HG02623 (cell line): Measurements from ENCODE around the gene ABCG5.

Experiments used
- ATAC-seq: cut with Tn5 transposase; IDR thresholded peaks from one replicate; pipeline ENCODE4 v1.9.1; 2021; ENCODE audit warnings: moderate library complexity; ENCODE audit not compliant: unreplicated experiment

The ABCG5 gene

DNA sequence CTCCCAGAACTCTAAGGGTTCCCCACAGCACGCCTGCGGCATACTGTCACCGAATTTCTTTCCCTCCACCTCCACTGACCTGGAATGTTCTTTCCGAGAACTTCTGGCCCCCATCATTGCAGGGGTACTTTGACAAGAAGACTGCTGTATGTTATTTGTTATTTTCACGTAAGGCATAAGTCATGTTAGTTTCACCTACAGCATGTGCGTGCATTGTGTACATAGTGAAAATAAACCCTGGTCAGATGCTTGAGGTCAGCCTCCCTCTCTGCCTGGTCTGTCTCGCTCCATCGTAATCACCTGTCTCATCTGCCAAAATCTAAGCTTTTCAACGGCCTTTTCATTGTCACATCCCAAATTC is 4.2 kb upstream of the ABCG5 start:
- no peak for ATAC-seq

GRCh38 chr2:43841949-43842865 is 3.6 kb upstream of the ABCG5 start:
- no peak for ATAC-seq

DNA sequence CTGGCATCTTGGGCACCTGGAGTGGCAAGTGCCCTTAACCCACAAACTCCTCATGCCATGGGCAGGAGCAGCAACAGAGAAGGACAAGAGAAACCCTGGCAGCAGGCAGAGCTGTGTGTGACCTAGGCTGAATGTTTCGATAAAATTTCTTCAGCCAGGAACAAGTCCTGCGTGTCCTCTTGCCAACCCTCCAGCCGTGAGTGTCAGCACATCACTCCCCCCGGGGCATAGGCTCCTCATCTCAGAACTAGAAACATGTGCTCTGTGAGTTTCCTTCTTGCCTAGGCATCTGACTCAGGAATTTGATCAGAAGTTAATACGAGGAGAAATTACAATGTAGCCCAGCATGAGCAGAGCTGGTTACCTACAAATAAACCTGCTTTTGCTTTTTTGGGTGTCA is 2.3 kb upstream of the ABCG5 start:
- no peak for ATAC-seq

- no peak for ATAC-seq
Observed at GRCh38 chr2:43839776-43840564, 1.3 kb upstream of the ABCG5 start.

DNA sequence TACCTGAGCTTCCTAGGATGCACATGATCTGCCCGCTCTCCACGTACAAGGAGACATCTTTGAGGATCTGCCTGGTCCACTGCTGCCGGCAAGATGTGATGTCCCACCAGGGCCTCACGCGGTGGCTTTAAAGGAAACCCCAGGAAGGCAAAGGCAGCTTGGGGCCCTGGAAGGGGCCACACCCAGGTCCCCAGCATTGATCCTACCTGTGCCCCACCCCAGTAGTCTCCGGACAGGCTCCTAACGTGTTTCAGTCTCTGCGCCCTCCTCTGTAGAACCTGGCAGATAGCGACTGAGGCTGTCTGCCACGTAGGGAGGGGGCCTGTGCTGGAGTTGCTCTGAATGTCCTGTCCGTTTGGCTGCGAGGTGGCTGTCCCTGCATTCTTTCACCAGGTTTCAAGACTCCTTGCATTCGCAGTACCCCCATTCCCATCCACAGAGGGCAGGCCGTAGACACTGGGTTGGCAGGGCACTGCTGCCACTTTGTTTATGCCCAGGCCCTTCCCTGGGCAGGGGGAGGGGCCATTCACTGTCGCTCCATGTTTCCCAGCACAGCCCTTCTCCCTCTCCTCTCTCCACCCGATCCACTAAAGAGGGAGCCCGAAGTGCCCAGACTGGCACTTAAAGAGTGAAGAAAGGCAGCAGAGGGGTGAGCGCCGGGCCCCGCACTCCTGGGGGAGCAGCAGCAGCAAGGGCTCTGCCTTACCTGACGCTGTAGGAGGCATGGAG is 644 bp downstream of the ABCG5 start:
- no peak for ATAC-seq

DNA sequence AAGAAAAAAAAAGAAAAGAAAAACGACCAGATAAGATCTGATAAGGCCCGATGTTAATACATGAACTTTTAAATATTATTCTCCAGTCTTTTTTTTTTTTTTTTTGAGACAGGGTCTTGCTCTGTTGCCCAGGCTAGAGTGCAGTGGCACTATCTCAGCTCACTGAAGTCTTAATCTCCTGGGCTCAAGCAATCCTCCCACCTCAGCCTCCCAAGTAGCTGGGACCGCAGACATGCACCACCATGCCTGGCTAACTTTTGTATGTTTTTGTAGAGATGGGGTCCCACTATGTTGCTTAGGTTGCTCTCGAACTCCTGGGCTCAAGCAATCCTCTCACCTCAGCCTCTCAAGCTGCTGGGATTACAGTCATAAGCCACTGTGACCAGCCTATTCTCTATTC is 1.6 kb downstream of the ABCG5 start:
- ATAC-seq: no peak

GRCh38 chr2:43832457-43832856 is 6.2 kb downstream of the ABCG5 start:
- ATAC-seq: no peak

DNA sequence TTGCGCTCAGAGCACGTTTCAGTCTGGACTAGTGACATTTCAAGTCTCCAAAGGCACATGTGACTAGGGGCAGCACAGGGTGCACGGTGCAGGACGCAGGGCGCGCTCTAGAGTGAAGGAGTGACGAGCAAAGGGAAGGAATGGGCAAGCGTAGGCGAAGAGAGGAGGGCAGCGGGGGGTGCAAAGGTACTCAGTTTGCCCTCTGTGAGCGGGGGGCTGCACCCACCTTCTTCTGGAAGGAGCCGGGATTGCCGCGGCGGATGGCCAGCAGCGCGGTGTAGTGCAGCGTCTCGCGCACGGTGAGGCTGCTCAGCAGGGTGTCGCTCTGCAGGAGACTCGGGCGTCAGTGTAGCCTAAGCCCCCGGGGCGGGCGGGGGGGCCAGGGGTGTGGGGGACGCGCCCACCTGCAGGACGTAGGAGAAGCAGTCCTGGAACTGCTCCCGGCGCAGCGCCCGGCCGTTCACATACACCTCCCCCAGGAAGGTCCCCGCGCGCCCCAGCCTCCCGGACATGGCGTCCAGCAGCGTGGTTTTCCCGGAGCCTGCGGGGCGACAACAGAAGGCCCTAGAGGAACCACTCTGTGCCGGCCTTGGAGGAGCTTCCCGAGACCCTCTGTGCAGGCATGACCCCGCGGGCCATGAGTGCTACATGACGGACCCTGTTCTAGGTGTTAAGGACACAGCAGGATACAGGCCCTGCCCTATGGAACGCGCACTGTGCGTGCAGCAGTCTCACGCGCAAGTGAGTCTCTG is 6.9 kb downstream of the ABCG5 start:
- ATAC-seq: no peak

GRCh38 chr2:43826305-43827250 is 12.1 kb downstream of the ABCG5 start:
- ATAC-seq: no peak

DNA sequence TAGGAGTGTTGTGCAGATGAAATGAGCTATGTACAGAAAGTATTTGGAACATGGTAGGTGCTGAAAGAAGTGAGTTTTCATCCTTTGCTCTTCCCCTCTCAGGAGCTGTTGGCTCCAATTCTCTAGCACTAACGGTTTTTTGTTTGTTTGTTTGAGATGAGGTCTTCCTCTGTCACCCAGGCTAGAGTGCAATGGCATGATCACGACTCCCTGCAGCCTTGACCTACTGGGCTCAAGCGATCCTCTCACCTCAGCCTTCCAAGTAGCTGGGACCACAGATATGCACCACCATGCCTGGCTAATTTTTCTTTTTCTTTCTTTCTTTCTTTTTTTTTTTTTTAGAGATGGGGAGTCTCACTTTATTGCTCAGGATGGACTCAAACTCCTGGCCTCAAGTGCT is 12.8 kb downstream of the ABCG5 start:
- no peak for ATAC-seq

DNA sequence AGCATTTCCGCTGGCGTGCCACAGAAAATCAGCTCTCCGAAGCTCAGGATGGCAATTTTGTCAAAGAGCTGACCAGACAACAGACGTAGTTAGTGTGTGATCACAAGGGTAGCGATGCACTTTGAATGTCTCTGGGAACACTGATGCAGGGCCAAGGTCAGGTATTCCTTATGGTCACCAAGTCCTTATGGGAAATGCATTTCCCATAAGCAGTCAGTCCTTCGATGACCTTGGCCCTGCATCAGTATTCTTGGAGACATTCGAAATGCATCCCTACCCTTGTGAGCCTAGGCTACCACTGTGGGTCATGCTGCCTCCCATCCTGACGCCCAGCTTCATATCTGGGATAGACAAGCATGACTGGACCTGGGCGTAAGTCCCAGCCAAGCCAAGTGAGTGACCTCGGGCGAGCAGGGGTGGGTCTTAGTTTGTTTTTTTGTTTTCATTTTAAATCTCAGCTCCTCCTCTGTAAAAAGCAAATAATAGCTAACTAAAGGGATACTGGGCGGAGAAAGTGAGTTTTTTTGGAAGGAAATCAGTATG is 13.6 kb downstream of the ABCG5 start:
- ATAC-seq: no peak

GRCh38 chr2:43824512-43824911 is 14.1 kb downstream of the ABCG5 start:
- ATAC-seq: no peak

GRCh38 chr2:43823751-43824150 is 14.9 kb downstream of the ABCG5 start:
- no peak for ATAC-seq

- no peak for ATAC-seq
Observed at GRCh38 chr2:43822839-43823238, 15.8 kb downstream of the ABCG5 start.

DNA sequence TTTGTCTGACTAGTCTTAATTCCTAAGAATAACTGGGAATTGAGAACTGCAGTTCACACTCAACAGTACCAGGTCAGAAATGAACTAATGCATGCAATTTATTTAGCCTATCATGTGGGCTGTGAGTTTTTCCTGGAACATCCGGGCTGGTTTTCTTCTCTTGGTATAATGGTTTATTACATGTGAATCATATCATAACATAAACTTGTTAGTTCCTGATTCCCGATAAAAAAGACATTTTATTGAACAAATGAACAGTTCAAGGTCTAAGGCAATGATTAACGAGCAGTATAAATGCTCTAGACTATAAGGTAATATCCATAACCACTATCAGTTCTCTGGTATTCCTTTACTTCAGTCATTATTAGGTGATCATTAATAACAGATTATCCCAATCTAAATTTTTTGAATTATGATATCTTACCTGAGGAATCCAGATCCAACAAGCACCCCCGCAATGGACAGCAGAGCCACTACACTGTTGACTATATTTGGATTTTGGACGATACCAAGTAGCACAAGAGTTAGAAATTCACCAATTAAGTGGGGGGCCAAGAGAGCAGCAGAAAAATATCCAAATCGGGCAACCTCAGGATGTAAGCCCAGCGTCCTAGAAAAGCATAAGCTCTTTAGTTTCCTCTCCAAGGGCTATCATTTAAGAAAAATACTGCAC is 19.0 kb downstream of the ABCG5 start:
- no peak for ATAC-seq

GRCh38 chr2:43818761-43819160 is 19.9 kb downstream of the ABCG5 start:
- no peak for ATAC-seq

DNA sequence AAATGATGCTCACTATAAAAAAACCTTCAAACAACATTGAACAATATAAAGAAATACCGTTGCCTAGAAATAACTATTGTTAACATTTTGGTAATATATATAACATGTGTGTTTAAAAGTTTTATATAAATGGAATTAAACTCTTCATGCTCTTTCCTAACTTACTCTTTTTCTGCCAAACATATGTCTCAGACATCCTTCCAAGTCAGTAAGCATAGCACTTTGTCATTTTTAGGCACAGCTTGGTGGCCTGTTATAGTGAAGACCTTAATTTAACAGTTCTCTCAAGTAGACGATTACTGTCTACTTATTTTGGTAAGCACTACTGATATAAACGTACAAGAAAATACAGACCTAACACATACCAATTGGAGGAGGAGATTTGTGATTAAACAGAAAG is 23.9 kb downstream of the ABCG5 start:
- ATAC-seq: no peak

DNA sequence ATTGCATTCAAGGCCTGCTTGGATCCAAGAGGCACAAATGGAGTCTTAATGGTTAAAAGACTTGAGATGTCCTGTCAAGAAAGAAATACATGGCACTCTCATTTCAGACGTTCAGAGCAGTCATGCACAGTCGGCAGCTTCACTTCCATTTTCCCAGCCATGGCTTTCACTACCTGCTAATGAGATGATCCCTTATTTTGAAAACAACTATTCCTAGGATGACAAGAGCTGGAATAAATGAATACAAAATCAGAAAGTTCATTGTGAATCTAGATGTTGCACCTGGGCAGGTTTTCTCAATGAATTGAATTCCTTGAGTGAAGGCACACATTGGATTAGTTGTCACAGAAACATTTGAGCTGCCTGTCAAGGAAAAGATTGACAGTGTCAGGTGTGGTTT is 25.7 kb downstream of the ABCG5 start:
- no peak for ATAC-seq

DNA sequence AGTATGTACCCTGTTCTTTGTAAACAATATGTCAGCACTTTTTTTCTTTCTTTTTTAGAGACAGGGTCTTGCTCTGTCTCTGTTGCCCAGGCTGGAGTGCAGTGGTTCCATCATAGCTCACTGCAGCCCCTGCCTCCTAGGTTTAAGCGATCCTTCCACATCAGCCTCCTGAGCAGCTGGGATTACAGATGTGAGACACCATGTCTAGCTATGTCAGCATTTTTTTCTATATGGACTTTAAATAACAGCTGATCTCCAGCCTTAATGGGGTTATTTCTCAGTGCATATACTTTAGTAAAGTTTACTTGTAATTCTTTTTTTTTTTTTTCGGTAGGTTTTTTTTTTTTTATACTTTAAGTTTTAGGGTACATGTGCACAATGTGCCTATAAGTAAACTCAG is 26.6 kb downstream of the ABCG5 start:
- no peak for ATAC-seq
